GM12878 (cell line): ENCODE measurements around the gene ADRA2C. TPM values are rescaled to one million over a fixed set of nuclear protein-coding genes. Genes with fewer than 3 reads are reported as not detected.

Source experiments
- ATAC-seq: fragments of 200-7000 bp; cut with Tn5 transposase; 3 replicates; pipeline ENCODE4 v1.9.1; 2020; ENCODE audit warnings: mild to moderate bottlenecking, moderate library complexity
- BruUV-seq: library from RNA; stranded (reverse); fragments of 400-500 nt; replicated peaks from 2 replicates; lab custom pipeline; 2021; lab: Mats Ljungman, UMichigan
- CTCF ChIA-PET: fragments of 300-600 bp; sonication (Branson Sonifier 250); formaldehyde crosslinking; extraction: SDS; loops from one replicate; lab custom pipeline; 2021; ENCODE audit warnings: inconsistent platforms; lab: Yijun Ruan, JAX
- POLR2A ChIA-PET: fragments of 350-600 bp; formaldehyde crosslinking; extraction: SDS; loops from one replicate; lab custom pipeline; 2021; ENCODE audit warnings: inconsistent platforms; lab: Charles Lee
- RAD21 ChIA-PET: fragments of 300-600 bp; sonication (Branson Sonifier 250); formaldehyde crosslinking; loops from one replicate; lab custom pipeline; 2023; ENCODE audit warnings: antibody characterized with exemption; ENCODE audit not compliant: unreplicated experiment; lab: Charles Lee
- SMC1A ChIA-PET: fragments of 300-600 bp; sonication (Branson Sonifier 250); formaldehyde crosslinking; loops from one replicate; lab custom pipeline; 2023; ENCODE audit not compliant: unreplicated experiment, uncharacterized antibody; lab: Charles Lee
- DNase-seq: peaks from one replicate; pipeline ENCODE4 v3.0.0-alpha.2; 2011; ENCODE audit warnings: low read depth, low spot score
- FAIRE-seq: peaks from 3 replicates; lab custom pipeline; 2011; peaks lifted over from hg19 to GRCh38; lab: Jason Lieb, UNC
- H2AFZ ChIP-seq: 2 replicates; pipeline ENCODE4 v1.6.0; 2011; ENCODE audit warnings: low read depth, low read length, control low read depth; ENCODE audit not compliant: control insufficient read depth
- H3K27ac ChIP-seq: 2 replicates; pipeline ENCODE4 v1.5.1; 2011; ENCODE audit warnings: control low read depth; ENCODE audit not compliant: control insufficient read depth, insufficient read depth
- H3K27me3 ChIP-seq, 2 experiments: replicated peaks in 1 of 2; 2 replicates each; pipeline versions ENCODE4 v1.6.0 to v1.6.1; 2011; ENCODE audit warnings: low read length in 1 of 2; ENCODE audit not compliant: control insufficient read depth in 2 of 2, insufficient read depth in 2 of 2
- H3K36me3 ChIP-seq, 2 experiments: 2 replicates each; pipeline ENCODE4 v1.5.1; 2011; ENCODE audit warnings: low read length in 1 of 2; ENCODE audit not compliant: control insufficient read depth in 2 of 2, insufficient read depth in 2 of 2
- H3K4me1 ChIP-seq: 2 replicates; pipeline ENCODE4 v1.6.1; 2011; ENCODE audit warnings: mild to moderate bottlenecking, low read length, moderate library complexity, mixed read lengths; ENCODE audit not compliant: control insufficient read depth, insufficient read depth
- H3K4me2 ChIP-seq: 2 replicates; pipeline ENCODE4 v1.6.0; 2011; ENCODE audit warnings: control low read depth; ENCODE audit not compliant: control insufficient read depth, insufficient read depth
- H3K4me3 ChIP-seq: fragments of 200-600 bp; sonication (generic); 2 replicates; pipeline ENCODE4 v1.5.1; 2016
- H3K79me2 ChIP-seq: 2 replicates; pipeline ENCODE4 v1.6.0; 2011; ENCODE audit warnings: low read length; ENCODE audit not compliant: control insufficient read depth, insufficient read depth
- H3K9ac ChIP-seq: 2 replicates; pipeline ENCODE4 v1.8.0; 2011; ENCODE audit warnings: low read length, control low read depth, mixed read lengths; ENCODE audit not compliant: control insufficient read depth, insufficient read depth
- H3K9me3 ChIP-seq: replicated peaks from 3 replicates; pipeline ENCODE4 v1.5.1; 2011; ENCODE audit warnings: mild to moderate bottlenecking, low read length; ENCODE audit not compliant: control insufficient read depth, insufficient read depth
- H4K20me1 ChIP-seq: 2 replicates; pipeline ENCODE4 v1.6.0; 2011; ENCODE audit not compliant: control insufficient read depth, insufficient read depth
- BACH1 ChIP-seq: fragments of 450-650 bp; IDR thresholded peaks from 2 replicates; pipeline ENCODE4 v1.6.1; 2017; ENCODE audit warnings: mild to moderate bottlenecking, borderline replicate concordance
- BRCA1 ChIP-seq: IDR thresholded peaks from 2 replicates; pipeline ENCODE4 v1.6.1; 2011; ENCODE audit warnings: low read depth, low read length, improper control_type of control experiment
- CBX5 ChIP-seq: sonication (generic); IDR thresholded peaks from 2 replicates; pipeline ENCODE4 v1.6.1; 2016; ENCODE audit warnings: low read depth, moderate library complexity, mild to moderate bottlenecking, inconsistent platforms
- EED ChIP-seq: sonication (generic); IDR thresholded peaks from 2 replicates; pipeline ENCODE4 v1.6.1; 2016; ENCODE audit warnings: antibody characterized with exemption, low read depth
- EGR1 ChIP-seq, 2 experiments: IDR thresholded peaks; 1 replicate in 1 of 2; 2 replicates in 1 of 2; pipeline ENCODE4 v1.6.1; 2011 to 2012; ENCODE audit warnings: low read depth in 2 of 2, low read length in 2 of 2, borderline replicate concordance in 1 of 2, mild to moderate bottlenecking in 1 of 2, moderate library complexity in 1 of 2
- GABPA ChIP-seq: IDR thresholded peaks from 2 replicates; pipeline ENCODE4 v1.6.1; 2014; ENCODE audit warnings: antibody characterized with exemption, low read depth, mild to moderate bottlenecking, inconsistent platforms
- GATAD2B ChIP-seq: fragments of 450-650 bp; conservative IDR thresholded peaks from 2 replicates; pipeline ENCODE4 v1.6.1; 2017; ENCODE audit warnings: low read depth, mild to moderate bottlenecking, moderate library complexity
- MXI1 ChIP-seq: fragments of 150-350 bp; IDR thresholded peaks from 2 replicates; pipeline ENCODE4 v1.6.1; 2011; ENCODE audit warnings: low read depth, mild to moderate bottlenecking, inconsistent platforms, low read length, improper control_type of control experiment
- NR2C1 ChIP-seq: fragments of 450-650 bp; IDR thresholded peaks from 2 replicates; pipeline ENCODE4 v1.6.1; 2017; ENCODE audit warnings: antibody characterized with exemption, mild to moderate bottlenecking, moderate library complexity
- POLR2A ChIP-seq: IDR thresholded peaks from 2 replicates; pipeline ENCODE4 v1.6.1; 2011; ENCODE audit warnings: low read depth, mild to moderate bottlenecking, low read length
- WGBS: methylation state at CpG from one replicate; pipeline ENCODE4 v1.1.6; 2016; ENCODE audit warnings: low lambda C conversion rate; ENCODE audit not compliant: insufficient replicate concordance, insufficient coverage; ENCODE audit errors: missing lambda C conversion rate; 5-methylcytosine and 5-hydroxymethylcytosine counted together
- in situ Hi-C: fragments of 300-500 bp; cut with MboI; formaldehyde crosslinking; loops from 9 replicates; pipeline ENCODE4 v1.14.3; 2018; ENCODE audit warnings: mixed read lengths
- intact Hi-C: fragments of 100-400 bp; cut with micrococcal nuclease; formaldehyde crosslinking; loops from one replicate; pipeline ENCODE4 v1.14.2; 2022; ENCODE audit not compliant: unreplicated experiment
- polyA plus RNA-seq, 11 experiments: library from polyadenylated mRNA; depleted of rRNA in 4 of 11; unstranded in 6 of 11; stranded (reverse) in 5 of 11; fragments of >200 nt; fragmentation: Nextera tagmentation in 4 of 11; fragmentation: Illumina TruSeq in 1 of 11; extraction: Ambion mirVana in 4 of 11; extraction: Trizol in 1 of 11; gene quantifications; 1 replicate in 1 of 11; 2 replicates in 10 of 11; pipeline versions ENCODE4 v1.2.1 to v1.2.3, GENCODE V29; 2011 to 2016; ENCODE audit warnings: inconsistent platforms in 2 of 11, missing spikeins in 2 of 11, low read depth in 1 of 11
- total RNA-seq, 4 experiments: library from RNA; depleted of rRNA in 3 of 4; stranded (reverse); fragments of >200 nt in 3 of 4; fragmentation: Illumina TruSeq in 1 of 4; extraction: Trizol in 1 of 4; gene quantifications; 2 replicates each; pipeline versions ENCODE4 v1.2.1 to v1.2.3, GENCODE V29; 2013 to 2021

The ADRA2C gene
- total and polyA plus RNA-seq, 10 of the 15 experiments (the other 5 are each of a cell fraction or from before 2014, with no cell fraction given) = 0.15 TPM; not detected in 9

DNA sequence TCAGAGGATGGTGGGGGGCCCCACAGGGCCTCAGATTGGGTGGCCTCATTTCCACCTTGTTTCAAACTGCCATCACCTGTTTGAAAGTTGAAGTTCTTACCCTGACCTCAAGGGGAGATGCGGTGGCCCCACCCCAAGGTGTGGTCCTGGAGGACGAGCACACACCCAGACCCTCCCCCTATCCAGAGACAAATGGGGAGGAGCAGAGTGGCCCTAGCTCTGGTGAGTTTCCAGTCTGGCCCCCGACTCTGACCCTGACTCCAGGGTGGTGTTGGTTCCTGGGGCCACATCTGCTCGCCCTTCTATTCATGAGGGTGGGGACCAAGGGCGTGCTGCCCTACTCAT is 36.3 kb upstream of the ADRA2C start:
- Histone ChIP-seq H3K9me3 (no peaks in the 10 kb centered on the region), H3K9ac (no peak overlapping the region), H4K20me1 (no peaks in the 10 kb centered on the region), H2AFZ (no peak overlapping the region), H3K27me3 (no peaks in the 10 kb centered on the region; a peak in 1 of 4 replicates), H3K4me1 (no peaks in the 10 kb centered on the region), H3K4me2 (no peak overlapping the region), H3K36me3 (no peaks in the 10 kb centered on the region), H3K4me3 (no peak overlapping the region), H3K79me2 (no peaks in the 10 kb centered on the region), H3K27ac (no peak overlapping the region)
- no peak for TF ChIP-seq EED
- no peak for TF ChIP-seq NR2C1
- no peak for TF ChIP-seq BACH1
- TF ChIP-seq POLR2A = no peak
- no peak for TF ChIP-seq GABPA
- no peak for TF ChIP-seq GATAD2B
- TF ChIP-seq EGR1 (IDR thresholded peaks at IDR 0.05; ENCODE audit: borderline replicate concordance in 1 of 2, low read depth in 2 of 2, low read length in 2 of 2) = no peak
- no peak for TF ChIP-seq CBX5
- TF ChIP-seq MXI1 = no peak
- no peak for TF ChIP-seq BRCA1
- RAD21 ChIA-PET = no interaction called here
- BruUV-seq = no TSS peak
- in situ Hi-C loops = no loop called here
- DNase-seq (no peak), FAIRE-seq (no peak), ATAC-seq (no peak)
- WGBS = 8% methylated on average over 5 of the region's 5 CpGs
- CTCF ChIA-PET = no interaction called here
- SMC1A ChIA-PET = no interaction called here
- intact Hi-C loops = no loop called here
- POLR2A ChIA-PET = no interaction called here
